B cell (primary cell): Measurements from ENCODE around the gene TRIM40. TPM values are rescaled to one million over a fixed set of nuclear protein-coding genes. Genes with fewer than 3 reads are reported as not detected.

ENCODE experiments used
- ATAC-seq: fragments of 200-7000 bp; cut with Tn5 transposase; one replicate; pipeline ENCODE4 v1.10.0; 2021; ENCODE audit warnings: low read depth, mild to moderate bottlenecking, moderate number of reproducible peaks, moderate library complexity
- CTCF ChIA-PET: fragments of 350-600 bp; sonication (Branson Sonifier 250); formaldehyde crosslinking; loops from one replicate; lab custom pipeline; 2021; ENCODE audit warnings: antibody characterized with exemption, inconsistent platforms; lab: Charles Lee
- POLR2A ChIA-PET: fragments of 350-600 bp; sonication (Branson Sonifier 250); formaldehyde crosslinking; loops from one replicate; lab custom pipeline; 2021; ENCODE audit warnings: antibody characterized with exemption; lab: Charles Lee
- DNase-seq: peaks from one replicate; pipeline ENCODE4 v3.0.0; 2013
- H2AFZ ChIP-seq: 2 replicates; pipeline ENCODE4 v1.6.1; 2012; ENCODE audit warnings: mild to moderate bottlenecking, low read depth, low read length; ENCODE audit not compliant: insufficient read depth, poor library complexity, severe bottlenecking
- H3K27ac ChIP-seq, 2 donors: 1 replicate in 1 of 2; 2 replicates in 1 of 2; pipeline ENCODE4 v1.5.1; 2012 to 2013; ENCODE audit warnings: low read length in 2 of 2, mild to moderate bottlenecking in 2 of 2, moderate library complexity in 1 of 2
- H3K27me3 ChIP-seq, 4 experiments: fragments of 200-600 bp in 1 of 4; sonication (generic) in 1 of 4; replicated peaks in 1 of 4; 1 replicate in 2 of 4; 2 replicates in 2 of 4; pipeline versions ENCODE4 v1.6.1 to v1.7.0; 2013 to 2016; ENCODE audit warnings: low read length in 3 of 4, mild to moderate bottlenecking in 2 of 4, mixed read lengths in 1 of 4, moderate library complexity in 1 of 4; ENCODE audit not compliant: insufficient read depth in 4 of 4, control insufficient read depth in 3 of 4; ENCODE audit errors: control extremely low read depth in 1 of 4
- H3K36me3 ChIP-seq, 2 experiments: replicated peaks in 1 of 2; 1 replicate in 1 of 2; 2 replicates in 1 of 2; pipeline versions ENCODE4 v1.6.1 to v1.7.1; 2013; ENCODE audit warnings: low read length in 1 of 2; ENCODE audit not compliant: insufficient read depth in 2 of 2, control insufficient read depth in 1 of 2; ENCODE audit errors: control extremely low read depth in 1 of 2, extremely low read depth in 1 of 2
- H3K4me1 ChIP-seq, 2 donors: fragments of 200-600 bp in 1 of 2; sonication (generic) in 1 of 2; 1 replicate in 1 of 2; 2 replicates in 1 of 2; pipeline versions ENCODE4 v1.5.1 to v1.6.1; 2013 to 2017; ENCODE audit warnings: low read length in 2 of 2; ENCODE audit not compliant: control insufficient read depth in 2 of 2, insufficient read depth in 2 of 2
- H3K4me2 ChIP-seq: replicated peaks from 2 replicates; pipeline ENCODE3; 2012; ENCODE audit warnings: mild to moderate bottlenecking, low read depth, low read length; ENCODE audit not compliant: poor library complexity, severe bottlenecking
- H3K4me3 ChIP-seq, 5 experiments: fragments of 200-600 bp in 1 of 5; sonication (generic) in 1 of 5; 1 replicate in 3 of 5; 2 replicates in 2 of 5; pipeline versions ENCODE4 v1.5.1 to v1.7.0; 2011 to 2016; ENCODE audit warnings: low read length in 4 of 5, mild to moderate bottlenecking in 4 of 5, low read depth in 2 of 5, control low read depth in 1 of 5, moderate library complexity in 1 of 5; ENCODE audit not compliant: insufficient read depth in 1 of 5; ENCODE audit errors: control extremely low read depth in 1 of 5, extremely low read depth in 1 of 5
- H3K79me2 ChIP-seq: fragments of 200-600 bp; sonication (generic); one replicate; pipeline ENCODE4 v1.6.0; 2016; ENCODE audit warnings: low read length; ENCODE audit not compliant: control insufficient read depth, insufficient read depth
- H3K9ac ChIP-seq: fragments of 200-600 bp; sonication (generic); 2 replicates; pipeline ENCODE4 v1.6.1; 2017; ENCODE audit warnings: mild to moderate bottlenecking, low read length, moderate library complexity
- H3K9me3 ChIP-seq, 3 donors: one replicate each; pipeline versions ENCODE4 v1.6.1 to v1.7.1; 2013; ENCODE audit warnings: low read length in 2 of 3; ENCODE audit not compliant: control insufficient read depth in 2 of 3, insufficient read depth in 1 of 3; ENCODE audit errors: control extremely low read depth in 1 of 3
- H4K20me1 ChIP-seq: 2 replicates; pipeline ENCODE4 v1.6.0; 2012; ENCODE audit warnings: mild to moderate bottlenecking, low read length; ENCODE audit not compliant: insufficient read depth, control insufficient read depth, poor library complexity, severe bottlenecking
- H3K27ac Mint-ChIP-seq: one replicate; pipeline ENCODE4 v1.8.0; 2021; ENCODE audit warnings: mixed read lengths
- H3K27me3 Mint-ChIP-seq: one replicate; pipeline ENCODE4 v1.8.0; 2021; ENCODE audit warnings: mixed read lengths
- H3K4me1 Mint-ChIP-seq: one replicate; pipeline ENCODE4 v1.8.0; 2021; ENCODE audit warnings: mixed read lengths
- H3K4me3 Mint-ChIP-seq: one replicate; pipeline ENCODE4 v1.8.0; 2021; ENCODE audit warnings: mixed read lengths
- H3K9me3 Mint-ChIP-seq: one replicate; pipeline ENCODE4 v1.8.0; 2022; ENCODE audit warnings: mixed read lengths; ENCODE audit not compliant: insufficient read depth
- EZH2 ChIP-seq: IDR thresholded peaks from 2 replicates; pipeline ENCODE4 v1.6.1; 2012; ENCODE audit warnings: borderline replicate concordance, low read depth, mild to moderate bottlenecking, moderate library complexity, low read length; ENCODE audit not compliant: insufficient read depth, poor library complexity, severe bottlenecking
- WGBS: methylation state at CpG from one replicate; pipeline ENCODE4 v1.1.5; 2013; ENCODE audit warnings: missing lambda C conversion rate; ENCODE audit not compliant: insufficient coverage; 5-methylcytosine and 5-hydroxymethylcytosine counted together
- intact Hi-C: fragments of 100-400 bp; cut with micrococcal nuclease; formaldehyde crosslinking; loops from one replicate; pipeline ENCODE4 v1.10.0; 2022
- polyA plus RNA-seq: library from polyadenylated mRNA; depleted of rRNA; stranded (reverse); fragments of >200 nt; gene quantifications from 2 replicates; pipeline ENCODE4 v1.2.3, GENCODE V29; 2012
- total RNA-seq, 2 donors: library from RNA; stranded (reverse); fragments of 120-200 nt in 1 of 2; gene quantifications; 1 replicate in 1 of 2; 2 replicates in 1 of 2; pipeline versions ENCODE4 v1.2.3 to v1.2.4, GENCODE V29; 2013 to 2022
- TF ChIP-seq, protein P1 (sequence below): fragments of 200-600 bp; IDR thresholded peaks from one replicate; pipeline ENCODE4 v1.8.0; 2022; ENCODE audit warnings: antibody characterized with exemption, mild to moderate bottlenecking

TRIM40 gene
- total and polyA plus RNA-seq, 2 donors (not counting 1 experiment from before 2014, with no cell fraction given), result not detected

DNA sequence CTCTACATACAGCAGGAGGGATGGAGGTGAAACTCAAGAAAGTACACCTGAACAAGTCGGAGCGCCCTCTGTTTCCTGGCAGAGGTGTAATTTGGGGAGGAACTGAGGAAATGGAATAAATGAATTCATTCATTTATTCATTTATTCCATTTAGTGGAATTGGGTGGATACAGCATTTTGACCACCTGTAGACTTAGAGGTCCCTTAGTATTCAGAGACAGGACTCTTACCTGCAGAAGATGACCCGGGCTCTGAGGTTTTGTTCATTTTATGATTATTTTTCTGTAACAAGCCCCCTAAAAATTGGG lies 32.1 kb upstream of the TRIM40 start:
- Mint-ChIP-seq H3K27me3 (peaks cover 52% of the 10 kb centered on the region), H3K4me1 (peaks cover 32% of the 10 kb centered on the region), H3K27ac (peak overlapping the region; percentile 34), H3K4me3 (peak overlapping the region; percentile 91), H3K9me3 (no peaks in the 10 kb centered on the region)
- POLR2A ChIA-PET, result interaction anchor here (1.0 to 2.1 kb wide), 2 partner anchors 27 to 43 kb away, joined by 7 to 10 read pairs; partner anchors contain the start of gene POLR1H
- no peak for DNase-seq
- TF ChIP-seq EZH2, result no peak
- TF ChIP-seq, protein P1, sequence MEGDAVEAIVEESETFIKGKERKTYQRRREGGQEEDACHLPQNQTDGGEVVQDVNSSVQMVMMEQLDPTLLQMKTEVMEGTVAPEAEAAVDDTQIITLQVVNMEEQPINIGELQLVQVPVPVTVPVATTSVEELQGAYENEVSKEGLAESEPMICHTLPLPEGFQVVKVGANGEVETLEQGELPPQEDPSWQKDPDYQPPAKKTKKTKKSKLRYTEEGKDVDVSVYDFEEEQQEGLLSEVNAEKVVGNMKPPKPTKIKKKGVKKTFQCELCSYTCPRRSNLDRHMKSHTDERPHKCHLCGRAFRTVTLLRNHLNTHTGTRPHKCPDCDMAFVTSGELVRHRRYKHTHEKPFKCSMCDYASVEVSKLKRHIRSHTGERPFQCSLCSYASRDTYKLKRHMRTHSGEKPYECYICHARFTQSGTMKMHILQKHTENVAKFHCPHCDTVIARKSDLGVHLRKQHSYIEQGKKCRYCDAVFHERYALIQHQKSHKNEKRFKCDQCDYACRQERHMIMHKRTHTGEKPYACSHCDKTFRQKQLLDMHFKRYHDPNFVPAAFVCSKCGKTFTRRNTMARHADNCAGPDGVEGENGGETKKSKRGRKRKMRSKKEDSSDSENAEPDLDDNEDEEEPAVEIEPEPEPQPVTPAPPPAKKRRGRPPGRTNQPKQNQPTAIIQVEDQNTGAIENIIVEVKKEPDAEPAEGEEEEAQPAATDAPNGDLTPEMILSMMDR, result no peak
- WGBS, result no CpG with 5 or more reads among the region's 3 CpGs
- Histone ChIP-seq H2AFZ (peak overlapping the region; percentile 82), H3K4me3 (peak overlapping the region in 4 of 5 experiments; percentile 44 to 64 (median 54)), H3K36me3 (no peaks in the 10 kb centered on the region), H3K9me3 (peaks cover 0 to 15% (median 0%) of the 10 kb centered on the region in 3 donors), H3K9ac (peak overlapping the region; percentile 60), H4K20me1 (no peaks in the 10 kb centered on the region), H3K4me1 (peaks cover 37 to 40% of the 10 kb centered on the region in 2 donors), H3K79me2 (no peaks in the 10 kb centered on the region), H3K4me2 (peak overlapping the region; percentile 82), H3K27ac (no peak overlapping the region), H3K27me3 (peaks cover 3 to 64% (median 47%) of the 10 kb centered on the region in 4 experiments)
- no peak for ATAC-seq
- CTCF ChIA-PET, result interaction anchor here (0.8 to 4.0 kb wide), 20 partner anchors 8 to 450 kb away, joined by 3 to 194 read pairs (median 6); partner anchors contain the start of genes POLR1H, PPP1R11, TRIM26 and TRIM39
- intact Hi-C loops, result loop anchor here (1.0 to 10.0 kb wide), 7 partner anchors 27 to 293 kb away; partner anchors contain the start of genes PPP1R11, TRIM26 and TRIM39

DNA sequence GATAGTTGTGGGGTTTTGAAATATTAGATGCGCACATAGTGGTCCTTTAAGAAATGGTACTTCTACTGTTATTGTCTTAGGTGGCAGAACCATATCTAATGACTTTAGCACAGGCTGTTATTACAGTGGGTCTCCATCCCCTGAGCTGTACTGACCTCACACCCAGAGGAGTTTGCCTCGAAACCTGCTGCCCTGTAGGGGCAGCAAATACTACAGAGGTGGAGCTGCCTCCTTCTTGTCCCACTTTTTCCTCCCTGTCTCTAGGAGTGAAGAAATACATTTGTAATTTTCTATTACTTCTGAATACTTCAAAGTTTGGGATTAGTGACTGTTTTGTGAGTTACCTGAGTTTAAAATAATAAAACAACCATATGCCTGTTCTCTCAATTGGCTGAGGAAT lies 31.3 kb upstream of the TRIM40 start:
- peaks cover 32% of the 10 kb centered on the region for H3K4me1 Mint-ChIP-seq
- no CpG with 5 or more reads among the region's 2 CpGs for whole genome bisulfite sequencing
- H3K79me2 ChIP-seq, result no peaks in the 10 kb centered on the region
- no peaks in the 10 kb centered on the region for H3K9me3 Mint-ChIP-seq
- intact Hi-C loops, result loop anchor here (10.0 kb wide), 1 partner anchor 220 kb away; the partner anchor contains the start of gene TRIM39
- no peak for TF ChIP-seq EZH2
- TF ChIP-seq, protein P1, result no peak
- no peak for DNase-seq
- peaks cover 3 to 64% (median 42%) of the 10 kb centered on the region in 4 experiments for H3K27me3 ChIP-seq
- ChIA-PET CTCF (interaction anchor here (1.3 to 4.0 kb wide), 7 partner anchors 10 to 256 kb away, joined by 3 to 194 read pairs (median 21); partner anchors contain the start of gene TRIM40), POLR2A (interaction anchor here (2.1 kb wide), 1 partner anchor 26 kb away, joined by 7 read pairs; no protein-coding TSS in a partner anchor)
- no peak overlapping the region for H3K4me3 Mint-ChIP-seq
- no peak overlapping the region for H3K27ac ChIP-seq
- H3K27me3 Mint-ChIP-seq, result peaks cover 48% of the 10 kb centered on the region
- no peaks in the 10 kb centered on the region for H3K36me3 ChIP-seq
- H4K20me1 ChIP-seq, result no peaks in the 10 kb centered on the region
- peaks cover 37 to 40% of the 10 kb centered on the region in 2 donors for H3K4me1 ChIP-seq
- H3K4me3 ChIP-seq, result no peak overlapping the region
- ATAC-seq, result no peak
- H3K9me3 ChIP-seq, result peaks cover 0 to 15% (median 0%) of the 10 kb centered on the region in 3 donors
- H2AFZ ChIP-seq, result no peak overlapping the region
- H3K9ac ChIP-seq, result no peak overlapping the region
- H3K27ac Mint-ChIP-seq, result no peak overlapping the region
- no peak overlapping the region for H3K4me2 ChIP-seq
